ENCODE measurements around the gene IER5.

IER5 gene

GRCh38 chr1:181117648-181118449 lies 29.3 kb downstream of the IER5 start:
- DNase-seq (ENCODE audit: low spot score) = no peak
- TF ChIP-seq CTCF (IDR thresholded peaks at IDR 0.05; ENCODE audit: extremely low read depth, insufficient read depth, missing control alignments) = no peak
- in situ Hi-C loops (cut with MboI; ENCODE audit: low pct_unique_long_range_greater_than_20kb, low sequenced_read_pairs, unreplicated experiment) = no loop called here

GRCh38 chr1:181119093-181119989 lies 30.8 kb downstream of the IER5 start:
- DNase-seq (ENCODE audit: low spot score) = no peak
- TF ChIP-seq CTCF (IDR thresholded peaks at IDR 0.05; ENCODE audit: extremely low read depth, insufficient read depth, missing control alignments) = no peak
- in situ Hi-C loops (cut with MboI; ENCODE audit: low pct_unique_long_range_greater_than_20kb, low sequenced_read_pairs, unreplicated experiment) = no loop called here

- no peak for DNase-seq (ENCODE audit: low spot score)
- no peak for TF ChIP-seq CTCF (IDR thresholded peaks at IDR 0.05; ENCODE audit: extremely low read depth, insufficient read depth, missing control alignments)
- in situ Hi-C loops (cut with MboI; ENCODE audit: low pct_unique_long_range_greater_than_20kb, low sequenced_read_pairs, unreplicated experiment) = no loop called here
Observed at GRCh38 chr1:181120924-181121323, 32.4 kb downstream of the IER5 start.

- DNase-seq (ENCODE audit: low spot score) = no peak
- in situ Hi-C loops (cut with MboI; ENCODE audit: low pct_unique_long_range_greater_than_20kb, low sequenced_read_pairs, unreplicated experiment) = no loop called here
- TF ChIP-seq CTCF (IDR thresholded peaks at IDR 0.05; ENCODE audit: extremely low read depth, insufficient read depth, missing control alignments) = no peak
Observed at GRCh38 chr1:181121498-181121897, 33.0 kb downstream of the IER5 start.

- in situ Hi-C loops (cut with MboI; ENCODE audit: low pct_unique_long_range_greater_than_20kb, low sequenced_read_pairs, unreplicated experiment) = no loop called here
- no peak for TF ChIP-seq CTCF (IDR thresholded peaks at IDR 0.05; ENCODE audit: extremely low read depth, insufficient read depth, missing control alignments)
- DNase-seq (ENCODE audit: low spot score) = no peak
Observed at GRCh38 chr1:181122222-181122621, 33.7 kb downstream of the IER5 start.

- no peak for DNase-seq (ENCODE audit: low spot score)
- TF ChIP-seq CTCF (IDR thresholded peaks at IDR 0.05; ENCODE audit: extremely low read depth, insufficient read depth, missing control alignments) = no peak
- in situ Hi-C loops (cut with MboI; ENCODE audit: low pct_unique_long_range_greater_than_20kb, low sequenced_read_pairs, unreplicated experiment) = no loop called here
Observed at GRCh38 chr1:181123173-181123572, 34.7 kb downstream of the IER5 start.
